ENCODE results near the gene RUNDC1. TPM values are rescaled to one million over a fixed set of nuclear protein-coding genes. Genes with fewer than 3 reads are reported as not detected.

Gene RUNDC1
- 6.8 and 9.6 TPM in 2 replicates for total RNA-seq

DNA sequence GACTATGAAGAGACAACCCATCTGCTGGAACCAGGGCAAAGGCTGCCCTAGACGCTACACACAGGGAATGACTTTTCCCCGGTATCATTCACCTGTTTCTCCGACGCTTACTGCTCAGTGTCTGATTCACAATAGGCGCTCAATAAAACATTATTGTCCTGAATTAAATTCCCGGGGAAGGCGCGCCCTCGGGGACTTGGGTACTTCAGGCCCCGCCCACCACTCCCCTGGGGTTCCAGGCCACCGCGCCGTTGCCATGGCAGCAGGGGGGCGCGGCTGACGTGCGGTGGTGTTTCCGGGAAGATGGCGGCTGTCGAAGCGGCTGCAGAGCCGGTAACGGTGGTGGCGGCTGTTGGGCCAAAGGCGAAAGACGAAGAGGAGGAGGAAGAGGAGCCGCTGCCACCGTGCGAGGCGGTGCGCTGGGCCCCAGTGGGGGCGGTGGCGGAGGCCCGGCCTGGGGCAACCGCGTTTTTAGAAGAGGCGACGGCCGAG, at the start of gene RUNDC1:
TSS of gene RUNDC1 (plus strand) at position 292 of the 492 bp plus-strand sequence. CDS start at position 304, 12 bp downstream.

DNA sequence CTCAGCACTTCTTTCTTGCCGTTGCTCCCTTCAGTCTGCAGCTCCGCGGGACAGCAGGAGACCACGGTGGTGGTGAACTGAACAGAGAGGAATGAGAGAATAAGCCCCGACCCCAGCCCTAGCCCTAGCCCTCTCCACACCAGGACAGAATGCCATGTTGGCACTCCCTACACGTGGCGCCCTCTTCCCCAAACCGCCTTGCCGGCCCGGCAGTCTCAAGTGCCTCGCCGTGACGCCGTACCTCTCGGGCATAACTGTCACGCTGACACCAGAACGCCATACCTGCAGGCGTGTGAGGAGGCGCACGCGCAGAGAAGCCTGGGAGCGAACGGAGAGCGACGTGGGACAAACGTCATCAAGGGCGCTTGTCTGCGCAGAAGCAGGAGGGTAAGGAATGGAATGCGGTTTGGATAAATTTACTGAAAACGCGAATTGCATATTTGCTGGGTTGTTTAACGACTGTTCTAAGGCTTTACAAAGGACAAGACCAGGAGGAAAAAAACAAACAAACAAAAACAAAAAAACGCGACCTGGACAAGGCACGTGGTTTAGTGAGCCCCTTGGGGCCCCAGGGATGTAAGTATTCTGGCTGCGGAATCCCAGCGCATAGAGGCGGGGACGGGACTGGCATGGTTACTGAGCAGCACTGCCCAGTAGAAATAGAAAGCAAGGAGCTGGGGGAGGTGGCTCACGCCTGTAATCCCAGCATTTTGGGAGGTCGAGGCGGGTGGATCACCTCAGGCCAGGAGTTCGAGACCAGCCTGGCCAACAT, 16.0 kb upstream of the RUNDC1 start, which contains the start of gene AARSD1:
TSS of gene AARSD1 (minus strand) at position 294 of the 772 bp plus-strand sequence. CDS start at position 280, 14 bp downstream.

DNA sequence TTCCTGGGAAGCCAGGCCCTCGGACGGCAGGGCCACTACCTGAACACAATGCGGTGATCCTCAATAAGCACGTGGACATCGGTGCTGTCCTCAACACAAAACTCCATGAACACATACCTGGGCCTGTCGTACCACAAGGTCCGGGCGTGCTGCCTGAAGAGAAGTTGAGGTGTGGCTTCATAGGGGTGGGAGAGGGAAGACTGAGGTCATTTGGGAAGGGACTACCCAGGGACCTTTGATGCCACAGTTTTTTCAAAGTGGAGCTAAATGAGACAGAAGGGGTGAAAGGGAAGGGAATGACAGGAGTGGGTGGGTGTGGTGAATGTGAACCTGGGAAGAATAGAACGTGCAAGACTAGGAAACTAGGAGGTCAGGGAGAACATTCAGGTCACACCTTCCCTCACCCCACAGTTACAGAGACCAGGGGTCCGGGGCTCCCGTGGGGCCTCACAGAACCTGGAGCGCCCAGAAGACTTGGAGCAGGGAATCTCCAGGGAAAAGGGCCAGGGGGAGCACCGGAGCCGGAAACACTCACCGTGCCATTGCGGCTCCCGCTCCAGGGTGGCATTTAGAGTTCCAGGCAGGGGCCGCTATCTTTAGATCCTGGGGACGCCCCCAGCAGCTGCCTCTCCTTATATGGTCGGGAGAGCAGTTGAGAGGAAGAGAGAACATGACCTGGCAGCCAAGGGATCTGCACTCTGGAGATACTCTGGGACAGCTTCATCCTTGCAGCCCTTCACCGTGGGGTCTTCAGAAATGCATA, 673 bp upstream of the RUNDC1 start, which contains the start of gene PTGES3L:
TSS of gene PTGES3L (minus strand) at position 570 of the 763 bp plus-strand sequence. CDS start at position 543, 27 bp downstream.

DNA sequence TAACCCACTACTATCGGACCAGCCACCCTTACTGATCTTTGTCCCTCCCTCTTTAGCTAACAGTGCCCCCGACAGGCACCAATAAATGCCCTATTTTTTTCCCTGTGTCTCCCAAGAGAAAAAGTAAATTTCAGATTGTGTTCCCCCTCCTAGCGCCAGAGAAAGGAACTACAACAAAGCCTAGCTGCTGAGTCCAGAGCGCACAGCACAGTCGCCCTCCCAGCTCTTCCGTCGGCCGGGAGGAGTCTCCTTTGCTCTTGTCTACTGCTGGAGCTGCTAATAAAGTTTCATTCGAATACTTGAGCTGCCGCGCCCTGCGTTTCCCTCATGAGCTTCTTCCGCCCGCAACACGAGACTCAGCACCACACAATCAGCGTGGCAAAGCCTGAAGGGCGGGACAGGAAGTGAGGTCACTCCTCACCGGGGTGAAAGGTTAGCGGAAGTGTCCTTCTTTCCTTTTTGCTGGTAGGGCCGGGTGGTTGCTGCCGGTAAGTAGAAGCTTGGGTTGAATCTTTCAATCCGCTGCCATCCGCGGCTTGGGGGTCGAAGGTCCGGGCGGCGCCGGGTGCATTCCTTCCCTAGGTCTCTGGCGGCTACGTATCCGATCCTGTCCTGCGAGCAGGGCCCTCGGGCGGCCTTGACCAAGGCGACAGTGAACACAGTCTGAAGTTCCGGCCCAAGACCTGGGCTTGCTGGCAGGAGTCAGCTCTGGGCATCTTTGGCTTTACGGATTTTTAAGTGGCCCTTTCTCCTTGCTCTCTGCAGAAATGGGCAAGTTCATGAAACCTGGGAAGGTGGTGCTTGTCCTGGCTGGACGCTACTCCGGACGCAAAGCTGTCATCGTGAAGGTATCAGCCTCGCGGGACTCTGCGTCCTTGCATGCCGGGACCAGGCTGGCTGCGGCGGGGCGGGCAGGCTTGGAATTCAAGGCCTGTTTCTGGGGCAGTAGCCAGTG, 17.9 kb downstream of the RUNDC1 start, which contains the start of gene RPL27:
TSS of gene RPL27 (plus strand) at position 436 of the 955 bp plus-strand sequence. CDS start at position 768, 332 bp downstream.

DNA sequence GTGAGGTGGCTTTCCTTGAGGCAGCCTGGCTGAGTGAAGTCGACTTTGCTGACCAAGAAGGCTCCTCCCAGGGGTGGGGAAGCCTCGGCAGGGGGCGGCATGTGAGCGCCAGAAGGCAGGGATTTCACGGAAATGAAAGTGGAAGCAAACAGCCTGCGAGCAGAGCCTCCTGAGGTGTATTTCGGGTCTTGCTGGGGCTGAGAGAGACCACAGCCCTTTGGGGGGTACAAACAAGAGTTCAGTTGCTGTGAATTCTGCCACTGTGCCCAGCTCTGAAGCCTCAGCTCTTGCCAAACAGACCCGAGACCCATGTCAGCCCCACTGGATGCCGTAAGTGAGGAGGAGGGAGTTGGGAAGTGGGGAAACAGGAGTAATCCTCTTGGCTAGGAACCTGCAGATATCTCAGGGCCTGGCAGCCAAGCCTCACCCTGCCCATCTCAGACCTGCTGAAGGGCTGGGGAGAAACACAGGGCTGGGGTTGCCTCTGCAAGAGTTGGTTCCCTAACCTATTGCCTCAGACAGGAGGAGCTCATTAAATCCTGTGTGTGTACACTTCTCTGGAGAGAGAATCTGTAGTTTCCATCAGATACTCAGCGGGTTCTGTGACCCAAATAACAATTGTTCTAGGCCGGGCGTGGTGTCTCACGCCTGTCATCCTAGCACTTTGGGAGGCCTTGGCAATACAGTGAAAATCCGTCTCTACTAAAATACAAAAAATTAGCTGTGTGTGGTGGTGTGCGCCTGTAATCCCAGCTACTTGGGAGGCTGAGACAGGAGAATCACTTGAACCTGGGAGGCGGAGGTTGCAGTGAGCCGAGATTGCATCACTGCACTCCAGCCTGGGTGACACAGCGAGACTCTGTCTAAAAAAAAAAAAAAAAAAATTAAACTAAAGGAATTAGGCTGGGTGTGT, 26.5 kb downstream of the RUNDC1 start, which contains the start of gene IFI35:
TSS of gene IFI35 (plus strand) at position 146 of the 913 bp plus-strand sequence. CDS start at position 310, 164 bp downstream.

DNA sequence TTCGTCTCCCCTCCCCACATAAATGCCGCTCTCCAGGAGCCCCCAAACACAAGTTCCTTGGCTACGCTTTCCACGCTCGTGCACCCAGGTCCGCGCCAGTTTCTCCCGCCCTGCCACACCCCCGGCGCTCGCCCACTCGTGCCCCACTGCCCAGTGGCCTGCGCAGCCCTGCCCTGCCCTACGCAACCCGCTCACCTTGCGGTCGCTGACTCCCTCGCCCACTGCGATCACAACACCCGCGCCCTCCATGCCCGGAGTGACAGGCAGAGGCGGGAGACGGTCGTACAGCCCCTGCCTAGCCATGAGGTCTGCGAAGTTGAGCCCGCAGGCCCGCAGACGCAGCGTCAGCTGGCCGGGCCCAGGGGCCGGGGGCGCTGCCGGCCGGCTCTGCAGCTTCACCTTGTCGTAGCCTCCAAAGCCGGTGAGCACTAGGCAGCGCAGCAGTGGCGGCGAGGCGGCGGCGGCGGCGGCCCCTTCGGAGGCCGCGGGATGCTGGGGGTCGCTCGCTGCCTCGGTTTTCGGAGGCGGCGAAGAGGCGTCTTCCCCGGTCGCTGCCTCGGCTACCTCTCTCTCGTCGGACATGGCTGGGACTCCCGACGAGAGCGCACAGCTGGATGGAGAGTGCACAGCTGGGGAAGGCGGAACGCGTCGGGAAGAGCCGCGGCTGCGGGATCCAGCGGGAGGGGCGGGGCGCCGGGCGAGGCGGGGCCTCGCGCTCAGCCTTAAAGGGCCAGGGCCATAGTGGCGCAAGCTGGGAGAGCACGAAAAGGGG, 41.6 kb downstream of the RUNDC1 start, which contains the start of gene VAT1:
TSS of gene VAT1 (minus strand) at position 645 of the 772 bp plus-strand sequence. CDS start at position 582, 63 bp downstream.

DNA sequence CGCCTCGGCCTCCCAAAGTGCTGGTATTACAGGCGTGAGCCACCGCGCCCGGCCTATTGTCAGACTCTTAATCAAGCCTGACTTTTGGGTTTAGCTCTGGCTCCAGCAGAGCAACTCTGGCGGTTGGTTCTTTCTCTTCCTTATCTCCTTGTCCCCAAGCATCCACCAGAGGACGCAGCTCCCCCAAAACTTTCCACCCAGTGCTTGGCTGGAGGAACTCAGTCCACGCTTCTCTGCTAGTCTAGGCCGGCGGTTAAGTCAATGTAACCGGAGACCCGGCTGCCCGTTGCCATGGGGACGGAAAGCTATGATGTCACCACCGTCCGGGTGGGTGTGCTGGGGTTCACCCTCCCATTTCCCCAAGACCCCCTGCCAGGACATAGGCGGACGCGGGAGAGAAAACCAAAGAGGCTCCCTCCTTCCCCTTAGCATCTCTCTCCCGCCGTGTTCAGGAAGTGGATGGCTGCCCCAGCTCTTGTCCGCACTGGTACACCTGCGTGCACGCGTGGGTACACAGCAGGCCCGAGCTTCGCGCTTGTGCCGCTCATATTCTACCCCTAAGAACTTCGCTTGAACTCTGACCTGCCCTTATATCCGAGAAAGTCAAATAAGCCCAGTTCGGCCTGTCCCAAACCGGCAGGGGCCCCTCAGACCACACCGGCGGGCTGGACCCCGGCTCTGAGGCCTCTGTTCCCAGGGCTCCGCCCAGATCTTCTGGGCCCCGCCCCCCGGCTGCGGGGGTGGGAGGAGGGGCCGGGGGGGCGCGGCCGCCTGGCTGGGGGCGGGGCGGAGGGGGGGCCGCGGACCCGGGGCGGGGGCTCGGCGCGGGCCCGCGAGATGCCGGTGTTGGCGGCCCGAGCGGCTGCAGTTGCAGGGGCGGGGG, 44.3 kb downstream of the RUNDC1 start, which contains the start of gene RND2:
TSS of gene RND2 (plus strand) at position 825 of the 883 bp plus-strand sequence. CDS start 117 bp downstream, outside the sequence.

Other genes with a start within 250 kb of the RUNDC1 start
- gene EZH1, start 235.5 kb upstream of the RUNDC1 start, total RNA-seq, result 25.6 and 28.1 TPM in 2 replicates
- not detected in 2 replicates for gene RAMP2, start 219.3 kb upstream of the RUNDC1 start, total RNA-seq
- gene VPS25, start 207.1 kb upstream of the RUNDC1 start, total RNA-seq, result 53.6 and 67.3 TPM in 2 replicates
- gene WNK4, start 200.0 kb upstream of the RUNDC1 start, total RNA-seq, result 0.29 and 0.33 TPM in 2 replicates
- gene COA3, start 181.9 kb upstream of the RUNDC1 start, total RNA-seq, result 70.1 and 80.4 TPM in 2 replicates
- gene CNTD1, start 181.7 kb upstream of the RUNDC1 start, total RNA-seq, result 0.66 TPM in 1 of 2 replicates, not detected in the other
- 101 and 155 TPM in 2 replicates for gene BECN1, start 156.3 kb upstream of the RUNDC1 start, total RNA-seq
- 76.6 and 82.2 TPM in 2 replicates for gene PSME3, start 147.2 kb upstream of the RUNDC1 start, total RNA-seq
- 0.29 and 0.99 TPM in 2 replicates for gene AOC2, start 136.0 kb upstream of the RUNDC1 start, total RNA-seq
- 1.3 and 1.5 TPM in 2 replicates for gene AOC3, start 129.4 kb upstream of the RUNDC1 start, total RNA-seq
- not detected in 2 replicates for gene G6PC1, start 79.8 kb upstream of the RUNDC1 start, total RNA-seq
- 25.5 and 28.1 TPM in 2 replicates for gene AARSD1, start 16.1 kb upstream of the RUNDC1 start, total RNA-seq
- 1.2 TPM in 1 of 2 replicates, not detected in the other for gene PTGES3L, start 485 bp upstream of the RUNDC1 start, total RNA-seq
- gene RPL27, start 17.9 kb downstream of the RUNDC1 start, total RNA-seq, result 1,021 and 1,034 TPM in 2 replicates
- gene IFI35, start 26.2 kb downstream of the RUNDC1 start, total RNA-seq, result 43.1 and 51.9 TPM in 2 replicates
- gene VAT1, start 41.8 kb downstream of the RUNDC1 start, total RNA-seq, result 376 and 655 TPM in 2 replicates
- gene RND2, start 44.7 kb downstream of the RUNDC1 start, total RNA-seq, result 0.29 and 0.66 TPM in 2 replicates
- gene BRCA1, start 144.8 kb downstream of the RUNDC1 start, total RNA-seq, result 7.3 and 28.9 TPM in 2 replicates
- 113 and 123 TPM in 2 replicates for gene NBR1, start 190.6 kb downstream of the RUNDC1 start, total RNA-seq
- 4.6 and 5.4 TPM in 2 replicates for gene TMEM106A, start 231.3 kb downstream of the RUNDC1 start, total RNA-seq
- gene CCDC200, start 248.1 kb downstream of the RUNDC1 start, total RNA-seq, result not detected in 2 replicates